Chondrocyte (in vitro differentiated cells): ENCODE results near the gene ADSS1. TPM values are rescaled to one million over a fixed set of nuclear protein-coding genes. Genes with fewer than 3 reads are reported as not detected.

Experiments
- DNase-seq: peaks from one replicate; pipeline ENCODE4 v3.0.0; 2021; ENCODE audit warnings: mixed read lengths, low spot score
- H3K27ac Mint-ChIP-seq: one replicate; pipeline ENCODE4 v1.8.0; 2021; ENCODE audit warnings: mild to moderate bottlenecking, moderate library complexity, mixed read lengths; ENCODE audit not compliant: unreplicated experiment
- H3K27me3 Mint-ChIP-seq: 2 replicates; pipeline ENCODE4 v1.8.0; 2021; ENCODE audit warnings: low read depth, mixed read lengths
- H3K36me3 Mint-ChIP-seq: 2 replicates; pipeline ENCODE4 v1.8.0; 2021; ENCODE audit warnings: low read depth, mixed read lengths
- H3K4me1 Mint-ChIP-seq: 2 replicates; pipeline ENCODE4 v1.8.0; 2021; ENCODE audit warnings: low read depth, mild to moderate bottlenecking, mixed read lengths
- H3K4me3 Mint-ChIP-seq: one replicate; pipeline ENCODE4 v1.8.0; 2021; ENCODE audit warnings: mild to moderate bottlenecking, moderate library complexity, mixed read lengths; ENCODE audit not compliant: unreplicated experiment
- H3K9me3 Mint-ChIP-seq: 2 replicates; pipeline ENCODE4 v1.8.0; 2021; ENCODE audit warnings: low read depth, mixed read lengths
- CTCF ChIP-seq: fragments of 200-600 bp; sonication (generic); IDR thresholded peaks from 2 replicates; pipeline ENCODE4 v1.5.0; 2021; ENCODE audit warnings: antibody characterized with exemption, mild to moderate bottlenecking, moderate library complexity
- total RNA-seq: library from RNA; stranded (reverse); gene quantifications from 3 replicates; pipeline ENCODE4 v1.2.1, GENCODE V29; 2021

The ADSS1 gene
- total RNA-seq, 1 donor from 2014 or later = 7.1 TPM

GRCh38 chr14:104789752-104790743 lies 66.0 kb downstream of the ADSS1 start:
- H3K27ac Mint-ChIP-seq = peak overlapping the region; percentile 54
- no peak overlapping the region for H3K4me3 Mint-ChIP-seq
- H3K27me3 Mint-ChIP-seq = no peaks in the 10 kb centered on the region
- no peaks in the 10 kb centered on the region for H3K36me3 Mint-ChIP-seq
- peaks cover 29% of the 10 kb centered on the region for H3K4me1 Mint-ChIP-seq
- DNase-seq = no peak
- no peak for TF ChIP-seq CTCF
- no peaks in the 10 kb centered on the region for H3K9me3 Mint-ChIP-seq

GRCh38 chr14:104791425-104791824 lies 67.4 kb downstream of the ADSS1 start:
- no peak for DNase-seq
- Mint-ChIP-seq H3K36me3 (no peaks in the 10 kb centered on the region), H3K27ac (no peak overlapping the region), H3K27me3 (no peaks in the 10 kb centered on the region), H3K9me3 (no peaks in the 10 kb centered on the region), H3K4me3 (no peak overlapping the region), H3K4me1 (peaks cover 34% of the 10 kb centered on the region)
- no peak for TF ChIP-seq CTCF

- Mint-ChIP-seq H3K27ac (no peak overlapping the region), H3K27me3 (no peaks in the 10 kb centered on the region), H3K9me3 (no peaks in the 10 kb centered on the region), H3K4me1 (peaks cover 37% of the 10 kb centered on the region), H3K36me3 (no peaks in the 10 kb centered on the region), H3K4me3 (no peak overlapping the region)
- TF ChIP-seq CTCF = no peak
- no peak for DNase-seq
These were observed 68.3 kb downstream of the ADSS1 start for GRCh38 chr14:104792101-104792884.

GRCh38 chr14:104792945-104793702 lies 69.1 kb downstream of the ADSS1 start:
- TF ChIP-seq CTCF = peak; percentile 35
- H3K4me3 Mint-ChIP-seq = peak overlapping the region; percentile 91
- H3K27ac Mint-ChIP-seq = peak overlapping the region; percentile 32
- no peaks in the 10 kb centered on the region for H3K36me3 Mint-ChIP-seq
- H3K9me3 Mint-ChIP-seq = no peaks in the 10 kb centered on the region
- H3K27me3 Mint-ChIP-seq = no peaks in the 10 kb centered on the region
- H3K4me1 Mint-ChIP-seq = peaks cover 39% of the 10 kb centered on the region
- no peak for DNase-seq

GRCh38 chr14:104793703-104793959 lies 69.6 kb downstream of the ADSS1 start:
- Mint-ChIP-seq H3K27me3 (no peaks in the 10 kb centered on the region), H3K4me3 (peak overlapping the region; percentile 91), H3K4me1 (peaks cover 39% of the 10 kb centered on the region), H3K27ac (peak overlapping the region; percentile 32), H3K9me3 (no peaks in the 10 kb centered on the region), H3K36me3 (no peaks in the 10 kb centered on the region)
- DNase-seq = no peak
- TF ChIP-seq CTCF = no peak
